ENCODE data around the gene SEZ6L.

Gene SEZ6L
- 0 to 0.12 reads per million in 2 experiments for total RNA-seq

GRCh38 chr22:26169315-26170111, at the start of gene SEZ6L:
SEZ6L (plus strand) TSS chr22:26169462; CDS start chr22:26169670, 208 bp downstream.
- no peak for DNase-seq (ENCODE audit: low read depth)

GRCh38 chr22:26122920-26123468, 46.3 kb upstream of the SEZ6L start:
- DNase-seq (ENCODE audit: low read depth), result no peak

GRCh38 chr22:26124991-26125725, 44.1 kb upstream of the SEZ6L start:
- no peak for DNase-seq (ENCODE audit: low read depth)

- DNase-seq (ENCODE audit: low read depth), result no peak
Measured at GRCh38 chr22:26127126-26127525, 42.1 kb upstream of the SEZ6L start.

GRCh38 chr22:26127556-26127955, 41.7 kb upstream of the SEZ6L start:
- no peak for DNase-seq (ENCODE audit: low read depth)

GRCh38 chr22:26131589-26132154, 37.6 kb upstream of the SEZ6L start:
- DNase-seq (ENCODE audit: low read depth), result no peak

- no peak for DNase-seq (ENCODE audit: low read depth)
Measured at GRCh38 chr22:26134654-26135330, 34.5 kb upstream of the SEZ6L start.

GRCh38 chr22:26135806-26136205, 33.5 kb upstream of the SEZ6L start:
- DNase-seq (ENCODE audit: low read depth), result no peak

- no peak for DNase-seq (ENCODE audit: low read depth)
Measured at GRCh38 chr22:26139310-26139709, 30.0 kb upstream of the SEZ6L start.

GRCh38 chr22:26141831-26142230, 27.4 kb upstream of the SEZ6L start:
- DNase-seq (ENCODE audit: low read depth), result no peak

- no peak for DNase-seq (ENCODE audit: low read depth)
Measured at GRCh38 chr22:26143806-26144325, 25.4 kb upstream of the SEZ6L start.

GRCh38 chr22:26159886-26160285, 9.4 kb upstream of the SEZ6L start:
- DNase-seq (ENCODE audit: low read depth), result no peak

GRCh38 chr22:26161746-26162145, 7.5 kb upstream of the SEZ6L start:
- no peak for DNase-seq (ENCODE audit: low read depth)

GRCh38 chr22:26162926-26163325, 6.3 kb upstream of the SEZ6L start:
- no peak for DNase-seq (ENCODE audit: low read depth)

- DNase-seq (ENCODE audit: low read depth), result no peak
Measured at GRCh38 chr22:26164174-26164573, 5.1 kb upstream of the SEZ6L start.

GRCh38 chr22:26168330-26168851, 871 bp upstream of the SEZ6L start:
- no peak for DNase-seq (ENCODE audit: low read depth)

GRCh38 chr22:26168939-26169314, 335 bp upstream of the SEZ6L start:
- no peak for DNase-seq (ENCODE audit: low read depth)

- DNase-seq (ENCODE audit: low read depth), result no peak
Measured at GRCh38 chr22:26170112-26170492, 840 bp downstream of the SEZ6L start.

- DNase-seq (ENCODE audit: low read depth), result no peak
Measured at GRCh38 chr22:26170795-26171580, 1.7 kb downstream of the SEZ6L start.

GRCh38 chr22:26172389-26172990, 3.2 kb downstream of the SEZ6L start:
- DNase-seq (ENCODE audit: low read depth), result no peak

All from T follicular helper cell (primary cell).